Measurements from ENCODE around the gene ABO. TPM values are rescaled to one million over a fixed set of nuclear protein-coding genes. Genes with fewer than 3 reads are reported as not detected.
"Not testable (repeated sequence)": the region's sequence is repeated elsewhere in the genome, so short reads cannot be mapped to it uniquely, and the experiment has no call there.

The ABO gene
- polyA plus RNA-seq, 1 donor, result 19.1 TPM

DNA sequence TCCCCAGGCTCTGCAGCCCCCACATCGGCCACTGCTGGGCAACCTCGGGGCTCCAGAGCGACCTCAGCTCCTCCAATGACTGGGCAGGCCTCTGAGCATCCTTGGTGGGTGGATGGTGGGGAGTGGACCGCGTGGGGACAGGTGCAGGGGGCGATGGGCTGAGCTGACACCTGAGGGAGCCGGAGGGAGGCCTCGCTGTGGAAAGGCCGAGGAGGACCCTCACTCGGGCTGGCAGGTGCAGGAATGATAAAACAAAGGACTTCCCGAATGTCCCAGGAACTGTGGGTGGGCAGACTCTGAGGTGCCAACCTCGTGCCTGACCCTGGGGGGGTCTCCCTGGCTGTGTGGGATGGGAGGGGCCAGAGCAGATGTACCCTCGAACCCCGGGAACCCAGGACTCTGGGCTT is 69.5 kb downstream of the ABO start:
- not testable (repeated sequence) for DNase-seq

Other genes with a start within 250 kb of the ABO start
- 69.7 TPM for gene GTF3C5, start 244.2 kb downstream of the ABO start, polyA plus RNA-seq (ENCODE audit: insufficient read length)
- 4.7 TPM for gene CEL, start 213.2 kb downstream of the ABO start, polyA plus RNA-seq (ENCODE audit: insufficient read length)
- 34.6 TPM for gene RALGDS, start 154.0 kb downstream of the ABO start, polyA plus RNA-seq (ENCODE audit: insufficient read length)
- 2.0 TPM for gene GBGT1, start 111.3 kb downstream of the ABO start, polyA plus RNA-seq (ENCODE audit: insufficient read length)
- gene OBP2B, start 66.0 kb downstream of the ABO start, polyA plus RNA-seq (ENCODE audit: insufficient read length), result not detected
- 22.3 TPM for gene SURF6, start 61.0 kb upstream of the ABO start, polyA plus RNA-seq (ENCODE audit: insufficient read length)
- gene MED22, start 72.9 kb upstream of the ABO start, polyA plus RNA-seq (ENCODE audit: insufficient read length), result 25.6 TPM
- 2,305 TPM for gene RPL7A, start 73.0 kb upstream of the ABO start, polyA plus RNA-seq (ENCODE audit: insufficient read length)
- 34.7 TPM for gene SURF1, start 81.3 kb upstream of the ABO start, polyA plus RNA-seq (ENCODE audit: insufficient read length)
- gene SURF2, start 81.3 kb upstream of the ABO start, polyA plus RNA-seq (ENCODE audit: insufficient read length), result 17.7 TPM
- 157 TPM for gene SURF4, start 100.9 kb upstream of the ABO start, polyA plus RNA-seq (ENCODE audit: insufficient read length)
- gene STKLD1, start 101.2 kb upstream of the ABO start, polyA plus RNA-seq (ENCODE audit: insufficient read length), result 4.4 TPM
- 24.0 TPM for gene REXO4, start 142.8 kb upstream of the ABO start, polyA plus RNA-seq (ENCODE audit: insufficient read length)
- gene ADAMTS13, start 147.2 kb upstream of the ABO start, polyA plus RNA-seq (ENCODE audit: insufficient read length), result 10.9 TPM
- 27.3 TPM for gene CACFD1, start 184.8 kb upstream of the ABO start, polyA plus RNA-seq (ENCODE audit: insufficient read length)
- 1.0 TPM for gene SLC2A6, start 203.9 kb upstream of the ABO start, polyA plus RNA-seq (ENCODE audit: insufficient read length)
- 0.37 TPM for gene MYMK, start 249.8 kb upstream of the ABO start, polyA plus RNA-seq (ENCODE audit: insufficient read length)